HG03064 (cell line): ENCODE data around the gene SPDYE5.
"Not testable (repeated sequence)": the region's sequence is repeated elsewhere in the genome, so short reads cannot be mapped to it uniquely, and the experiment has no call there.

ENCODE experiments used
- ATAC-seq: cut with Tn5 transposase; IDR thresholded peaks from one replicate; pipeline ENCODE4 v1.9.1; 2021; ENCODE audit warnings: low read depth; ENCODE audit not compliant: unreplicated experiment

The SPDYE5 gene

GRCh38 chr7:75492020-75492419 is at the start of gene SPDYE5:
SPDYE5 (plus strand) TSS chr7:75492320; CDS start chr7:75494048, 1,728 bp downstream.
- not testable (repeated sequence) for ATAC-seq

- peak; percentile 84 for ATAC-seq
These were observed 49.5 kb upstream of the SPDYE5 start for GRCh38 chr7:75442465-75443111.

GRCh38 chr7:75449946-75450345 is 42.2 kb upstream of the SPDYE5 start:
- not testable (repeated sequence) for ATAC-seq

- not testable (repeated sequence) for ATAC-seq
These were observed 39.6 kb upstream of the SPDYE5 start for GRCh38 chr7:75452494-75452955.

GRCh38 chr7:75456403-75456802 is 35.7 kb upstream of the SPDYE5 start:
- ATAC-seq = not testable (repeated sequence)

- ATAC-seq = not testable (repeated sequence)
These were observed 34.1 kb upstream of the SPDYE5 start for GRCh38 chr7:75458034-75458433.

- not testable (repeated sequence) for ATAC-seq
These were observed 31.6 kb upstream of the SPDYE5 start for GRCh38 chr7:75460541-75460940.

- ATAC-seq = not testable (repeated sequence)
These were observed 22.0 kb upstream of the SPDYE5 start for GRCh38 chr7:75470166-75470565.

GRCh38 chr7:75477457-75477856 is 14.7 kb upstream of the SPDYE5 start:
- ATAC-seq = not testable (repeated sequence)

GRCh38 chr7:75480313-75480712 is 11.8 kb upstream of the SPDYE5 start:
- ATAC-seq = not testable (repeated sequence)

GRCh38 chr7:75485355-75485978 is 6.7 kb upstream of the SPDYE5 start:
- ATAC-seq = peak; percentile 5

- peak; percentile 97 for ATAC-seq
These were observed 6.0 kb upstream of the SPDYE5 start, which contains the start of gene POM121C for GRCh38 chr7:75485979-75486643. POM121C (minus strand) TSS chr7:75486299; CDS start chr7:75441496, 44,803 bp downstream.

- not testable (repeated sequence) for ATAC-seq
These were observed 16.9 kb downstream of the SPDYE5 start for GRCh38 chr7:75509033-75509432.

- ATAC-seq = not testable (repeated sequence)
These were observed 26.7 kb downstream of the SPDYE5 start for GRCh38 chr7:75518842-75519241.

- not testable (repeated sequence) for ATAC-seq
These were observed 29.6 kb downstream of the SPDYE5 start for GRCh38 chr7:75521727-75522126.

GRCh38 chr7:75527224-75527722 is 35.2 kb downstream of the SPDYE5 start:
- not testable (repeated sequence) for ATAC-seq

GRCh38 chr7:75531359-75531821 is 39.3 kb downstream of the SPDYE5 start:
- ATAC-seq = no peak

GRCh38 chr7:75532639-75533038 is 40.5 kb downstream of the SPDYE5 start:
- ATAC-seq = no peak

GRCh38 chr7:75533926-75534325 is 41.8 kb downstream of the SPDYE5 start:
- ATAC-seq = no peak

GRCh38 chr7:75534727-75535307 is 42.7 kb downstream of the SPDYE5 start:
- ATAC-seq = no peak

- ATAC-seq = no peak
These were observed 44.4 kb downstream of the SPDYE5 start for GRCh38 chr7:75536491-75536890.
